SK-N-DZ (cell line): ENCODE data around the gene SP7.
A peak's percentile ranks its signal among the peaks of the same experiment; 100 is the strongest.
"Not testable (repeated sequence)": the region's sequence is repeated elsewhere in the genome, so short reads cannot be mapped to it uniquely, and the experiment has no call there.

Experiments
- DNase-seq: peaks from one replicate; pipeline ENCODE4 v3.0.0-alpha.2; 2015; ENCODE audit warnings: low spot score

Gene SP7

DNA sequence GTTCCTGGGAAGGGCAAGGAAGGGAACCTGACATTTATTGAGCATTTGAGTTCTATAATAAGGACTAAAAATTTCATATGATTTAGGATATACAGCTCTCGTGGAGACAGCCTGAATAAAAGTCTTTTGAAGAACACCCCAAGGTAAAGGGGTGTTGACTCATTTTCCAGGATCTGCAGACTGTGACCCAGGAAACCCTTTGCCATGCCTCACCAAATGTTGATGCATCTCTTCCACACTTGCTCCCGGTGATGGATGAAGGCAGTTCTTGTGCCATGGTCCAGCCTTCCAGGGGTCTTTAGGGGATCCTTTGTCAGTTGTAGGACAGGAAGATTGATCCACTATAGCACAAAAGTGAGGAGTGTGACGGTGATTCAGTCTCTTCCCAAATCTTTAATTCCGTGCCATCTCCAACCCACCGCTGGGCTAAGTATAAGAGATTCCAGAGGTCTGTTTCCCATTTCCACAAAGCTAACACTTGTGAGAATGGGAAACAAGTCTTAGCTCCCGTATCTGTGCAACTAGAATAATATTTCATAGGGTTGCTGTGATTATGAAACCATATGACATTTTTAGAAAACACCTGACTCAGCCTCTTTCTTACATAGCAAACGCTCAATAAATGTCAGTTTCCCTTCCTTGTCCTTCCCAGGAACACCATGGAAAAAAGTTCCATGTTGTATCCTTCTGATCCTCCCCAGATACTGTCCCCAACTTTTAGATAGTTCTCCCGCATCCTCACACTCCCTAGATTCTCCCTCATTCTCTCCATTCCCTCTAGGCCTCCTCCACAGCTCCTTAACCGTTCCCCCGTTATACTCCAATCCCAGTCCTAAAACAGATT, 15.6 kb downstream of the SP7 start:
- DNase-seq: no peak

- no peak for DNase-seq
Observed at GRCh38 chr12:53313996-53314395, 22.2 kb downstream of the SP7 start.

DNA sequence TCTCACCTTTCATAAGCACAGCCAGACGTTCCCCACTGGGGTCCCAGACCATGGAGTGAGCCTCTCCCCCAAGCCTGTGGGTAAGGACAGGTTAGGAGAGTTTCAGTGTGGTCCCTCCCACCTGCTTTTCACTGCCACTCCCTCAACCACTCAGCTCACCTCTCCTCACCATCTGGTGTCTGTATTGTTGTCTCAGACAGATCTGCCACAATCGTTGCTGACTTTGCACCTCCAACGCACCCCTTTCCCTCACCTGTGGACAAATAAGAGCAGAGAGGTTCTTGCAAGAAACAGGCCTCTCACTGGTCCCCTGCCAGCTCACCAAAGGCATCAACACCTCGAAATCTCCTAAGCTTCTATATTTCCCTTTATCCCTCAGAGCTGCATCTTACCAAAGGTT, 27.9 kb downstream of the SP7 start:
- no peak for DNase-seq

- DNase-seq: no peak
Observed at GRCh38 chr12:53306826-53307225, 29.3 kb downstream of the SP7 start.

DNA sequence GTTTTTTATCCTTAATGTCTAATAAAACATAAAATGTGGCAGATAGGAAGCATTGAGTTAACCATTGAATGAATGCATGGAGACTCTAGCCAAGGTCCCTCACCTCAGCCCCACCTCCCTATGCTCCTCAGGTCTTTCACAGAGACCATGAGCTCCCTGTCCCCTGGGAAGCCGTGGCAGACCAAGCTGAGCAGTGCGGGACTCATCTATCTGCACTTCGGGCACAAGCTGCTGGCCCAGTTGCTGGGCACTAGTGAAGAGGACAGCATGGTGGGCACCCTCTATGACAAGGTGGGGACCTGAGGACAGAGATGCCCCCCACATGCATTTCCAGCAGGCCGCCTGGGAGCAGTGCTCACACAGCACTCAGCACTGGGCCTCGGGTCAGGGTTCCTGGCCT, 33.3 kb downstream of the SP7 start:
- DNase-seq: no peak

DNA sequence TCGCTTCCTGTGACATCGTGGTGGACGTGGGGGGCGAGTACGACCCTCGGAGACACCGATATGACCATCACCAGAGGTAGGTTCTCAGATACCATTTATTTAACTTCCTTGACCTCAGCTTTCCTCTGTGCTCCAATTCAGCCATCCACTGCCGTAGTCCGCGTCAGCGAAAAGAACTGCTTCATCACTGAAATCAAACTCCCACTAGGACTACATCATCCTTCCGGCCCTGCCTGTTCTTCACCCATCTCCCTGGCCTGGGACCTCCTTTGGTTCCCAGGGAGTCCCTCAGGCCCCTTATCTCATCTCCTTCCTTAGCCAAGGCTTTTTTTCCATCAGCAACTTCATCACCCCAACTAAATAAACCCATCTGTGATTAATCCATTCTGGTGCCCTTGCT, 36.0 kb downstream of the SP7 start:
- DNase-seq: no peak

GRCh38 chr12:53299454-53300180, 36.5 kb downstream of the SP7 start, which contains the start of gene MYG1:
Gene MYG1, plus strand, starts transcription at chr12:53299695. Its CDS starts 43 bp downstream, at chr12:53299738.
- DNase-seq: peak; percentile 89

GRCh38 chr12:53299101-53299453, 37.1 kb downstream of the SP7 start:
- no peak for DNase-seq

DNA sequence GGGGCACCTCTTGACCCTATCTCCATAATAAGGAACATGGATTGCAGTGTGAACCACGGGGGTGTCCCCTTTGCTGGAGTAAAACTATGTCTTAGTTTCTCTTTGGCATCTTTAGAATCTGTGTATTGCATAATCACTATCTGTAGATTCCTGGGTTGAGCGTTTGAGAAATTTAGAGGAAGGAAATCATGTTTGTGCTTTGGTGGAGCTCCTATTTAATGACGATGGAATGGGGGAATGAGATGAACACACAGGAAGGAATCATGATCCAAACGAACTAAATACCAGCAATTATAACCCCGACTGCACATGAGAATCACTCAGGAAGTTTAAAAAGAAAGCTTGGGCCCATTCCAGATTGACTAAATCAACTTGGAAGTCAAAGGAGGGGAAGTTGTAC, 38.0 kb downstream of the SP7 start:
- no peak for DNase-seq

DNA sequence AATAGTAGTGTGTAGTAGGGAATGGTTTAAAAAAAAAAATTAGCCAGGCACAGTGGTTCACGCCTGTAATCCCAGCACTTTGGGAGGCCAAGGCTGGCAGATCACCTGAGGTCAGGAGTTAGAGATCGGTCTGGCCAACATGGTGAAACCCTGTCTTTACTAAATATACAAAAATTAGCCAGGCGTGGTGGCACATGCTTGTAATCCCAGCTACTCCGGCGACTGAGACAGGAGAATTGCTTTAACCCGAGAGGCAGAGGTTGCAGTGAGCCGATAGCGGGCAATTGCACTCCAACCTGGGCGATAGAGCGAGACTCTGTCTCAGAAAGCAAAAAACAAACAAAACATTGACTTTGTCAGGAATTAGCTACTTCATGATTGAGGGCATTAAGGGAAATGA, 39.0 kb downstream of the SP7 start:
- DNase-seq: not testable (repeated sequence)

DNA sequence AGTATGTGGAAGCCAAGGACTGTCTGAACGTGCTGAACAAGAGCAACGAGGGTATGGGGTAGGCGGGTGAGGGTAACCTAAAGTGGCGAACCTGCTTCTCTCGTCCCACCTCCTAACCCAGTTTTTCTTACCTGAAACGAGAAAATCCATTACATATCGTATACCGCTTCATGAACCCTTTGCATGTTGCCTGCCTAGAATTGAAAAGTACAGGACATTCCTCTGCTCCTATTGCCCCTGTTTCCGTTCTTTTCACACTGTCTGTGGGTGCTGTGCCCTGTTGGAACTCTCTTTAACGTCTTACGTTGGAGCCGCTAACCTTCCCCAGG, 40.3 kb downstream of the SP7 start:
- no peak for DNase-seq

- DNase-seq: peak; percentile 85
Observed at GRCh38 chr12:53295070-53295890, 40.9 kb downstream of the SP7 start, which contains the start of gene PFDN5. Gene PFDN5, plus strand, starts transcription at chr12:53295542. Its CDS starts 26 bp downstream, at chr12:53295568.

DNA sequence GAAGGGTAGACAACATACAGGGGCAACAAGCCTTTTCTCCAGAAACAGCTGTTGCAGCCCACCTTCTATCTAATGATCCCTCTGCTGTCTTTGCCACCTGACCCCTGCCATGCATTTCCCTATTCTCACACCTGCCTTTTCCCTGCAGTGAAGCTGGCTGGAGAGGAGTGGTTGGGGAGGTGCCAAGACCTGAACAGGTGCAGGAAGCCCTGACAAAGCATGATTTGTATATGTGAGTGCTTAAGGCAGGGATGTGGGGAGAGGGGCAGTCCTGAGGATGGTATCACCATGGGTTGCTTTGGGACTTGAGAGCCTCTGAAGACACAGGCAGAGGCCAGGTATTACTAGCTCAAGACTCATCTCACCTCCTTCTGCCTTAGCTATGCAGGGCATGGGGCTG, 43.7 kb downstream of the SP7 start:
- DNase-seq: no peak

- no peak for DNase-seq
Observed at GRCh38 chr12:53290661-53291060, 45.5 kb downstream of the SP7 start.

- DNase-seq: no peak
Observed at GRCh38 chr12:53289891-53290290, 46.3 kb downstream of the SP7 start.

GRCh38 chr12:53288322-53288721, 47.8 kb downstream of the SP7 start:
- DNase-seq: no peak

- peak; percentile 39 for DNase-seq
Observed at GRCh38 chr12:53287741-53288216, 48.4 kb downstream of the SP7 start.

DNA sequence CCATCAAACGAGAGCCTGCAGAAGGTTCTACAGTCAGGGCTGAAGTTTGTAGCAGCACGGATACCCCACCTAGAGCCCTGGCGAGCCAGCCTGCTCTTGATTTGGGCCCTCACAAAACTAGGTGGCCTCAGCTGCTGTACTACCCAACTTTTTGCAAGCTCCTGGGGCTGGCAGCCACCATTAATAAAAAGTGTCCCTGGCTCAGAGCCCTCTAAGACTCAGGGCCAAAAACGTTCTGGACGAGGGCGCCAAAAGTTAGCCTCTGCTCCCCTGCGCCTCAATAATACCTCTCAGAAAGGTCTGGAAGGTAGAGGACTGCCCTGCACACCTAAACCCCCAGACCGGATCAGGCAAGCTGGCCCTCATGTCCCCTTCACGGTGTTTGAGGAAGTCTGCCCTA, 49.7 kb downstream of the SP7 start:
- no peak for DNase-seq

DNA sequence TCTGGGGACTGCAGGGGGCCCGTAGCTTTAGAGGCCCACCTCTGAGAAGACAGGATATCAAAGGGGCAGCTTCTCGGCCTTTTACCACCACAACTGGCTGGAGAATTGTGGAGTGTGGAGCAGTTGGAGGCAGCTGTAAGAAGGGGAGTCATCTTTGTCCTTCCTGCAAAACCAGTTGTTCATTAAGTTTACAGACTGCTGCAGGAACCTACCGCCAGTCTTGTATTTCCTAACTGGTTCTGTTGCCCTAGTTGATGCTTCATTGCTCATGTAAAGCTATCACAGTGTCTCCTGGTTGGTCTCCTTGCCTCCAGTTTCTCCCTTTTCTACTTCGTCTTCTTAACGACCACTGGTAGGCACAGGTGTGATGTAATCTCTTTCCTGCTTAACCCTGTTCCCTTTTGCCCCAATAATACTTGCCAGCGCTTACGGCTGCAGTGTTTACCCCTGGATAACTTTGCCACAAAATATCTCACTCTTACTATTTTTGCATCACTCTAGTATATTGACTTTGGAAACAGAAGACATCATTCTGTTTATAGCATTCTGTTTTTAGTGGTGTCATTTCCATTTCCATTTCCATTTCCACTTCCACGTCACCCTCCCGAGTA, 56.2 kb downstream of the SP7 start:
- no peak for DNase-seq

DNA sequence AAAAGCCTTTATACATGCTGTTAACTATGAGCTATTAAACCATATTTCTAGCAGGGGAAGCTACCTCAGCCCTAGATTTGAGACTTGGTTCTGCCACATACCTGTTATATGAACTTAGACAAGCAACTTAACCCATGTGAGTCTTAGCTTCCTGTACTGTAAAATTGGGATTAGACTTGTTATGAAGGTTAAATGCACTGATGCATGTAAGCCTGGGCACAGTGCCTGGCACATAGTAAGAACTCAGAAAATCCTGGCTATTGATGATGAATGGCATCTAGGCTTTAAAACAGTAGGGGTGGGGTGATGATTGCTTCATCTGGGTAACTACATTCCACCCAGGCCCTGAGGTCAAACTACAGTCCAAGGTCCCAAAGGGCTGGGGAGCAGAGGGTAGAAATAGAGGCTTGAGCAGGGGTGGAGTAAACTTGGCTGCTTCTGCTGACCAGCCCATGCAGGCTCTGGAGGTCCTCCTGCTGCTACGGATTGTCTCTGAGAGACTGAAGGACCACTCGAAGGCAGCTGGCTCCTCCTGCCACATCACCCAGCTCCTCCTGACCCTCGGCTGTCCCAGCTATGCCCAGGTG, 56.8 kb downstream of the SP7 start:
- no peak for DNase-seq

DNA sequence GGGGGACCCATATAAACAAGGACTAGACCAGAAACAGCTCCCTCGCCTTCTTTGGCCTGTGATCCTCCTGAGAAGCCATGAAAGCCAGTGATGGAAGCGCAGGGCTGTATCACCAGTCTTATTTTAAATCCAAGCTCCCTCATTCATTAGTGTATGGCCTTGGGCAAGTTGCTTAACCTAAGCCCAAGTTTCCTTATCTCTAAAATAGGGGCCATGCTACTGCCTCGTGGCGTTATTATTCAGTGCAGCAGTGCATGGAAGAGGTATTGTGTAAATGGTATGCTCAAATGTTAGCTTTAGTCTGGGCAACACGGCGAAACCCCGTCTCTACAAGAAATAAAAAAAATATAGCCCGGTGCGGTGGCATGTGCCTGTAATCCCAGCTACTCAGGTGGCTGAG, 58.2 kb downstream of the SP7 start:
- no peak for DNase-seq
